Lower leg skin (tissue), 4 donors: ENCODE measurements around the gene PPP2R5B. TPM values are rescaled to one million over a fixed set of nuclear protein-coding genes. Genes with fewer than 3 reads are reported as not detected.

Source experiments
- DNase-seq, 2 donors: peaks; one replicate each; pipeline ENCODE4 v3.0.0-alpha.2; 2019; ENCODE audit warnings: low spot score in 2 of 2
- H3K4me3 ChIP-seq: fragments of 200-600 bp; sonication (generic); 2 replicates; pipeline ENCODE4 v1.5.1; 2017; ENCODE audit warnings: mild to moderate bottlenecking, low read depth; ENCODE audit not compliant: poor library complexity, severe bottlenecking
- CTCF ChIP-seq, 3 donors: fragments of 450-650 bp; IDR thresholded peaks; one replicate each; pipeline ENCODE4 v1.5.1; 2016; ENCODE audit warnings: antibody characterized with exemption in 3 of 3, mild to moderate bottlenecking in 3 of 3, moderate library complexity in 2 of 3
- POLR2A ChIP-seq, 2 donors: fragments of 450-650 bp; IDR thresholded peaks; one replicate each; pipeline ENCODE4 v1.6.1; 2016 to 2017; ENCODE audit warnings: antibody characterized with exemption in 2 of 2, mild to moderate bottlenecking in 1 of 2, moderate library complexity in 1 of 2
- WGBS, 2 donors: methylation state at CpG; one replicate each; pipeline ENCODE4 v1.1.5; 2018; 5-methylcytosine and 5-hydroxymethylcytosine counted together
- intact Hi-C: fragments of 100-400 bp; cut with DNase I; formaldehyde crosslinking; loops from one replicate; pipeline ENCODE4 v1.15.0; 2023; ENCODE audit warnings: low total_unique reads
- total RNA-seq, 4 donors: library from RNA; depleted of rRNA; stranded (reverse); fragments of >200 nt; gene quantifications; one replicate each; pipeline ENCODE4 v1.1.0, GENCODE V29; 2016

PPP2R5B gene
- total RNA-seq, 4 donors from 2014 or later = 21.8 to 43.6 (median 34.0) TPM

GRCh38 chr11:64959498-64959897 lies 35.0 kb downstream of the PPP2R5B start:
- intact Hi-C loops = no loop called here
- no peak for DNase-seq
- WGBS, 2 donors = 37% methylated on average over 3 of the region's 3 CpGs
- no peak for TF ChIP-seq POLR2A (IDR thresholded peaks at IDR 0.05)
- TF ChIP-seq CTCF (IDR thresholded peaks at IDR 0.05) = no peak
- H3K4me3 ChIP-seq = no peak overlapping the region

- 35 to 36% methylated on average over 4 of the region's 4 CpGs for WGBS, 2 donors
- no peak for DNase-seq
- intact Hi-C loops = no loop called here
- TF ChIP-seq POLR2A (IDR thresholded peaks at IDR 0.05) (no peak), CTCF (IDR thresholded peaks at IDR 0.05) (no peak)
- no peak overlapping the region for H3K4me3 ChIP-seq
Observed at GRCh38 chr11:64960719-64961118, 36.2 kb downstream of the PPP2R5B start.

GRCh38 chr11:64963072-64963631 lies 38.7 kb downstream of the PPP2R5B start:
- no peak overlapping the region for H3K4me3 ChIP-seq
- TF ChIP-seq POLR2A (IDR thresholded peaks at IDR 0.05) = no peak
- no peak for TF ChIP-seq CTCF (IDR thresholded peaks at IDR 0.05)
- intact Hi-C loops = no loop called here
- DNase-seq = no peak
- WGBS, 2 donors = 82 to 84% methylated on average over 5 of the region's 5 CpGs

GRCh38 chr11:64967375-64967774 lies 42.9 kb downstream of the PPP2R5B start:
- no peak for DNase-seq
- TF ChIP-seq CTCF (IDR thresholded peaks at IDR 0.05) = no peak
- 90 to 92% methylated on average over 3 of the region's 3 CpGs for WGBS, 2 donors
- intact Hi-C loops = no loop called here
- no peak overlapping the region for H3K4me3 ChIP-seq

GRCh38 chr11:64969209-64969608 lies 44.7 kb downstream of the PPP2R5B start:
- intact Hi-C loops = no loop called here
- no peak for DNase-seq
- H3K4me3 ChIP-seq = no peak overlapping the region
- 27% methylated on average over 5 of the region's 5 CpGs for WGBS, 2 donors
- TF ChIP-seq POLR2A (IDR thresholded peaks at IDR 0.05) (no peak), CTCF (IDR thresholded peaks at IDR 0.05) (no peak)

- TF ChIP-seq CTCF (IDR thresholded peaks at IDR 0.05) (no peak), POLR2A (IDR thresholded peaks at IDR 0.05) (no peak)
- DNase-seq = peak in 1 of 2 donors; percentile 17
- intact Hi-C loops = no loop called here
- H3K4me3 ChIP-seq = no peak overlapping the region
- WGBS, 2 donors = 52 to 56% methylated on average over 8 of the region's 8 CpGs
Observed at GRCh38 chr11:64970731-64971151, 46.3 kb downstream of the PPP2R5B start.
